B cell (primary cell): Measurements from ENCODE around the gene PEX6. TPM values are rescaled to one million over a fixed set of nuclear protein-coding genes. Genes with fewer than 3 reads are reported as not detected.

Source experiments
- ATAC-seq: fragments of 200-7000 bp; cut with Tn5 transposase; one replicate; pipeline ENCODE4 v1.10.0; 2021; ENCODE audit warnings: low read depth, mild to moderate bottlenecking, moderate number of reproducible peaks, moderate library complexity
- CTCF ChIA-PET: fragments of 350-600 bp; sonication (Branson Sonifier 250); formaldehyde crosslinking; loops from one replicate; lab custom pipeline; 2021; ENCODE audit warnings: antibody characterized with exemption, inconsistent platforms; lab: Charles Lee
- POLR2A ChIA-PET: fragments of 350-600 bp; sonication (Branson Sonifier 250); formaldehyde crosslinking; loops from one replicate; lab custom pipeline; 2021; ENCODE audit warnings: antibody characterized with exemption; lab: Charles Lee
- DNase-seq: peaks from one replicate; pipeline ENCODE4 v3.0.0; 2013
- H2AFZ ChIP-seq: 2 replicates; pipeline ENCODE4 v1.6.1; 2012; ENCODE audit warnings: mild to moderate bottlenecking, low read depth, low read length; ENCODE audit not compliant: insufficient read depth, poor library complexity, severe bottlenecking
- H3K27ac ChIP-seq, 2 donors: 1 replicate in 1 of 2; 2 replicates in 1 of 2; pipeline ENCODE4 v1.5.1; 2012 to 2013; ENCODE audit warnings: low read length in 2 of 2, mild to moderate bottlenecking in 2 of 2, moderate library complexity in 1 of 2
- H3K27me3 ChIP-seq, 4 experiments: fragments of 200-600 bp in 1 of 4; sonication (generic) in 1 of 4; replicated peaks in 1 of 4; 1 replicate in 2 of 4; 2 replicates in 2 of 4; pipeline versions ENCODE4 v1.6.1 to v1.7.0; 2013 to 2016; ENCODE audit warnings: low read length in 3 of 4, mild to moderate bottlenecking in 2 of 4, mixed read lengths in 1 of 4, moderate library complexity in 1 of 4; ENCODE audit not compliant: insufficient read depth in 4 of 4, control insufficient read depth in 3 of 4; ENCODE audit errors: control extremely low read depth in 1 of 4
- H3K36me3 ChIP-seq, 2 experiments: replicated peaks in 1 of 2; 1 replicate in 1 of 2; 2 replicates in 1 of 2; pipeline versions ENCODE4 v1.6.1 to v1.7.1; 2013; ENCODE audit warnings: low read length in 1 of 2; ENCODE audit not compliant: insufficient read depth in 2 of 2, control insufficient read depth in 1 of 2; ENCODE audit errors: control extremely low read depth in 1 of 2, extremely low read depth in 1 of 2
- H3K4me1 ChIP-seq, 2 donors: fragments of 200-600 bp in 1 of 2; sonication (generic) in 1 of 2; 1 replicate in 1 of 2; 2 replicates in 1 of 2; pipeline versions ENCODE4 v1.5.1 to v1.6.1; 2013 to 2017; ENCODE audit warnings: low read length in 2 of 2; ENCODE audit not compliant: control insufficient read depth in 2 of 2, insufficient read depth in 2 of 2
- H3K4me2 ChIP-seq: replicated peaks from 2 replicates; pipeline ENCODE3; 2012; ENCODE audit warnings: mild to moderate bottlenecking, low read depth, low read length; ENCODE audit not compliant: poor library complexity, severe bottlenecking
- H3K4me3 ChIP-seq, 5 experiments: fragments of 200-600 bp in 1 of 5; sonication (generic) in 1 of 5; 1 replicate in 3 of 5; 2 replicates in 2 of 5; pipeline versions ENCODE4 v1.5.1 to v1.7.0; 2011 to 2016; ENCODE audit warnings: low read length in 4 of 5, mild to moderate bottlenecking in 4 of 5, low read depth in 2 of 5, control low read depth in 1 of 5, moderate library complexity in 1 of 5; ENCODE audit not compliant: insufficient read depth in 1 of 5; ENCODE audit errors: control extremely low read depth in 1 of 5, extremely low read depth in 1 of 5
- H3K79me2 ChIP-seq: fragments of 200-600 bp; sonication (generic); one replicate; pipeline ENCODE4 v1.6.0; 2016; ENCODE audit warnings: low read length; ENCODE audit not compliant: control insufficient read depth, insufficient read depth
- H3K9ac ChIP-seq: fragments of 200-600 bp; sonication (generic); 2 replicates; pipeline ENCODE4 v1.6.1; 2017; ENCODE audit warnings: mild to moderate bottlenecking, low read length, moderate library complexity
- H3K9me3 ChIP-seq, 3 donors: one replicate each; pipeline versions ENCODE4 v1.6.1 to v1.7.1; 2013; ENCODE audit warnings: low read length in 2 of 3; ENCODE audit not compliant: control insufficient read depth in 2 of 3, insufficient read depth in 1 of 3; ENCODE audit errors: control extremely low read depth in 1 of 3
- H4K20me1 ChIP-seq: 2 replicates; pipeline ENCODE4 v1.6.0; 2012; ENCODE audit warnings: mild to moderate bottlenecking, low read length; ENCODE audit not compliant: insufficient read depth, control insufficient read depth, poor library complexity, severe bottlenecking
- H3K27ac Mint-ChIP-seq: one replicate; pipeline ENCODE4 v1.8.0; 2021; ENCODE audit warnings: mixed read lengths
- H3K27me3 Mint-ChIP-seq: one replicate; pipeline ENCODE4 v1.8.0; 2021; ENCODE audit warnings: mixed read lengths
- H3K4me1 Mint-ChIP-seq: one replicate; pipeline ENCODE4 v1.8.0; 2021; ENCODE audit warnings: mixed read lengths
- H3K4me3 Mint-ChIP-seq: one replicate; pipeline ENCODE4 v1.8.0; 2021; ENCODE audit warnings: mixed read lengths
- H3K9me3 Mint-ChIP-seq: one replicate; pipeline ENCODE4 v1.8.0; 2022; ENCODE audit warnings: mixed read lengths; ENCODE audit not compliant: insufficient read depth
- EZH2 ChIP-seq: IDR thresholded peaks from 2 replicates; pipeline ENCODE4 v1.6.1; 2012; ENCODE audit warnings: borderline replicate concordance, low read depth, mild to moderate bottlenecking, moderate library complexity, low read length; ENCODE audit not compliant: insufficient read depth, poor library complexity, severe bottlenecking
- WGBS: methylation state at CpG from one replicate; pipeline ENCODE4 v1.1.5; 2013; ENCODE audit warnings: missing lambda C conversion rate; ENCODE audit not compliant: insufficient coverage; 5-methylcytosine and 5-hydroxymethylcytosine counted together
- intact Hi-C: fragments of 100-400 bp; cut with micrococcal nuclease; formaldehyde crosslinking; loops from one replicate; pipeline ENCODE4 v1.10.0; 2022
- polyA minus RNA-seq: library from RNA; depleted of rRNA, polyadenylated mRNA; stranded (reverse); fragments of >200 nt; gene quantifications from 2 replicates; pipeline ENCODE4 v1.2.3, GENCODE V29; 2012
- polyA plus RNA-seq: library from polyadenylated mRNA; depleted of rRNA; stranded (reverse); fragments of >200 nt; gene quantifications from 2 replicates; pipeline ENCODE4 v1.2.3, GENCODE V29; 2012
- total RNA-seq, 2 donors: library from RNA; stranded (reverse); fragments of 120-200 nt in 1 of 2; gene quantifications; 1 replicate in 1 of 2; 2 replicates in 1 of 2; pipeline versions ENCODE4 v1.2.3 to v1.2.4, GENCODE V29; 2013 to 2022
- TF ChIP-seq, protein P1 (sequence below): fragments of 200-600 bp; IDR thresholded peaks from one replicate; pipeline ENCODE4 v1.8.0; 2022; ENCODE audit warnings: antibody characterized with exemption, mild to moderate bottlenecking

Gene PEX6, protein sequence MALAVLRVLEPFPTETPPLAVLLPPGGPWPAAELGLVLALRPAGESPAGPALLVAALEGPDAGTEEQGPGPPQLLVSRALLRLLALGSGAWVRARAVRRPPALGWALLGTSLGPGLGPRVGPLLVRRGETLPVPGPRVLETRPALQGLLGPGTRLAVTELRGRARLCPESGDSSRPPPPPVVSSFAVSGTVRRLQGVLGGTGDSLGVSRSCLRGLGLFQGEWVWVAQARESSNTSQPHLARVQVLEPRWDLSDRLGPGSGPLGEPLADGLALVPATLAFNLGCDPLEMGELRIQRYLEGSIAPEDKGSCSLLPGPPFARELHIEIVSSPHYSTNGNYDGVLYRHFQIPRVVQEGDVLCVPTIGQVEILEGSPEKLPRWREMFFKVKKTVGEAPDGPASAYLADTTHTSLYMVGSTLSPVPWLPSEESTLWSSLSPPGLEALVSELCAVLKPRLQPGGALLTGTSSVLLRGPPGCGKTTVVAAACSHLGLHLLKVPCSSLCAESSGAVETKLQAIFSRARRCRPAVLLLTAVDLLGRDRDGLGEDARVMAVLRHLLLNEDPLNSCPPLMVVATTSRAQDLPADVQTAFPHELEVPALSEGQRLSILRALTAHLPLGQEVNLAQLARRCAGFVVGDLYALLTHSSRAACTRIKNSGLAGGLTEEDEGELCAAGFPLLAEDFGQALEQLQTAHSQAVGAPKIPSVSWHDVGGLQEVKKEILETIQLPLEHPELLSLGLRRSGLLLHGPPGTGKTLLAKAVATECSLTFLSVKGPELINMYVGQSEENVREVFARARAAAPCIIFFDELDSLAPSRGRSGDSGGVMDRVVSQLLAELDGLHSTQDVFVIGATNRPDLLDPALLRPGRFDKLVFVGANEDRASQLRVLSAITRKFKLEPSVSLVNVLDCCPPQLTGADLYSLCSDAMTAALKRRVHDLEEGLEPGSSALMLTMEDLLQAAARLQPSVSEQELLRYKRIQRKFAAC
- 16.6 and 17.1 TPM in 2 replicates for total RNA-seq
- 12.3 TPM for total RNA-seq (2013)
- 16.0 and 19.9 TPM in 2 replicates for polyA plus RNA-seq
- 18.5 and 28.2 TPM in 2 replicates for polyA minus RNA-seq

- Mint-ChIP-seq H3K4me3 (peak within 1 kb of the TSS; percentile 98), H3K4me1 (peaks cover 38% of the 10 kb centered on the region), H3K9me3 (no peaks in the 10 kb centered on the region), H3K27me3 (no peaks in the 10 kb centered on the region), H3K27ac (peak within 1 kb of the TSS; percentile 98)
- intact Hi-C loops, result loop anchor here (1.0 to 2.0 kb wide), 5 partner anchors 18 to 195 kb away; partner anchors contain the start of genes CNPY3, GNMT, KLC4 and MEA1
- ChIA-PET POLR2A (interaction anchor here (0.5 to 4.0 kb wide), 6 partner anchors 17 to 99 kb away, joined by 3 to 53 read pairs (median 4); partner anchors contain the start of genes CNPY3, KLC4, KLHDC3 and MEA1), CTCF (interaction anchor here (0.7 to 2.7 kb wide), 5 partner anchors 47 to 531 kb away, joined by 3 to 6 read pairs (median 3); partner anchors contain the start of gene LRRC73)
- peaks cover 0 to 8% of the 10 kb centered on the region in 2 experiments for H3K36me3 ChIP-seq
- peak within 1 kb of the TSS; percentile 86 for H3K9ac ChIP-seq
- TF ChIP-seq, protein P1, sequence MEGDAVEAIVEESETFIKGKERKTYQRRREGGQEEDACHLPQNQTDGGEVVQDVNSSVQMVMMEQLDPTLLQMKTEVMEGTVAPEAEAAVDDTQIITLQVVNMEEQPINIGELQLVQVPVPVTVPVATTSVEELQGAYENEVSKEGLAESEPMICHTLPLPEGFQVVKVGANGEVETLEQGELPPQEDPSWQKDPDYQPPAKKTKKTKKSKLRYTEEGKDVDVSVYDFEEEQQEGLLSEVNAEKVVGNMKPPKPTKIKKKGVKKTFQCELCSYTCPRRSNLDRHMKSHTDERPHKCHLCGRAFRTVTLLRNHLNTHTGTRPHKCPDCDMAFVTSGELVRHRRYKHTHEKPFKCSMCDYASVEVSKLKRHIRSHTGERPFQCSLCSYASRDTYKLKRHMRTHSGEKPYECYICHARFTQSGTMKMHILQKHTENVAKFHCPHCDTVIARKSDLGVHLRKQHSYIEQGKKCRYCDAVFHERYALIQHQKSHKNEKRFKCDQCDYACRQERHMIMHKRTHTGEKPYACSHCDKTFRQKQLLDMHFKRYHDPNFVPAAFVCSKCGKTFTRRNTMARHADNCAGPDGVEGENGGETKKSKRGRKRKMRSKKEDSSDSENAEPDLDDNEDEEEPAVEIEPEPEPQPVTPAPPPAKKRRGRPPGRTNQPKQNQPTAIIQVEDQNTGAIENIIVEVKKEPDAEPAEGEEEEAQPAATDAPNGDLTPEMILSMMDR, result no peak
- no peak for TF ChIP-seq EZH2
- peak within 1 kb of the TSS; percentile 73 to 85 for H3K27ac ChIP-seq
- peak within 1 kb of the TSS; percentile 82 for H3K4me2 ChIP-seq
- H3K27me3 ChIP-seq, result no peaks in the 10 kb centered on the region
- no peaks in the 10 kb centered on the region for H3K9me3 ChIP-seq
- DNase-seq, result peak; percentile 95
- H3K4me1 ChIP-seq, result peaks cover 19 to 30% of the 10 kb centered on the region in 2 donors
- WGBS, result under 1% methylated on average over 58 of the region's 59 CpGs
- peak; percentile 94 for ATAC-seq
- H3K79me2 ChIP-seq, result peaks cover 58% of the 10 kb centered on the region
- no peaks in the 10 kb centered on the region for H4K20me1 ChIP-seq
- H2AFZ ChIP-seq, result peak within 1 kb of the TSS; percentile 82
- peak within 1 kb of the TSS; percentile 71 to 88 (median 80) for H3K4me3 ChIP-seq
These were observed at the start of gene PEX6 for GRCh38 chr6:42978839-42979522. PEX6 (minus strand) TSS chr6:42979181; CDS start chr6:42979150, 31 bp downstream.
